SK-N-SH treated with all-trans-retinoic acid at 6 μM for 48 hours (cell line): ENCODE results near the gene ELMOD3.
"Not testable (repeated sequence)": the region's sequence is repeated elsewhere in the genome, so short reads cannot be mapped to it uniquely, and the experiment has no call there.

Source experiments
- ATAC-seq: fragments of 200-7000 bp; cut with Tn5 transposase; 3 replicates; pipeline ENCODE4 v1.9.1; 2020; ENCODE audit warnings: mild to moderate bottlenecking, moderate library complexity
- ARNTL ChIP-seq: fragments of 450-650 bp; formaldehyde crosslinking; IDR thresholded peaks from 2 replicates; pipeline ENCODE4 v1.5.0; 2020; ENCODE audit warnings: low read depth, mild to moderate bottlenecking, moderate library complexity, borderline replicate concordance
- CREB5 ChIP-seq: fragments of 250-450 bp; sonication (Bioruptor Pico); IDR thresholded peaks from 2 replicates; pipeline ENCODE4 v1.5.1; 2020; ENCODE audit warnings: low read depth, mild to moderate bottlenecking, moderate library complexity
- CSDC2 ChIP-seq: fragments of 250-450 bp; sonication (Bioruptor Pico); IDR thresholded peaks from 2 replicates; pipeline ENCODE4 v1.5.0; 2020; ENCODE audit warnings: mild to moderate bottlenecking, moderate library complexity
- CSRNP3 ChIP-seq: fragments of 250-450 bp; sonication (Bioruptor Pico); IDR thresholded peaks from 2 replicates; pipeline ENCODE4 v1.5.1; 2021; ENCODE audit warnings: mild to moderate bottlenecking, moderate library complexity
- GLIS3 ChIP-seq: fragments of 250-450 bp; sonication (Bioruptor Pico); IDR thresholded peaks from 2 replicates; pipeline ENCODE4 v1.5.0; 2020; ENCODE audit warnings: mild to moderate bottlenecking, moderate library complexity
- OSR1 ChIP-seq: fragments of 250-450 bp; sonication (Bioruptor Pico); IDR thresholded peaks from 2 replicates; pipeline ENCODE4 v1.8.0; 2022; ENCODE audit warnings: moderate library complexity, mild to moderate bottlenecking, inconsistent platforms
- PATZ1 ChIP-seq: fragments of 250-450 bp; sonication (Bioruptor Pico); IDR thresholded peaks from 2 replicates; pipeline ENCODE4 v1.8.0; 2020; ENCODE audit warnings: mild to moderate bottlenecking, moderate library complexity, borderline replicate concordance
- POU6F1 ChIP-seq: fragments of 250-450 bp; sonication (Bioruptor Pico); IDR thresholded peaks from 2 replicates; pipeline ENCODE4 v1.8.0; 2021; ENCODE audit warnings: low read depth, mild to moderate bottlenecking, moderate library complexity, borderline replicate concordance
- PPARA ChIP-seq: fragments of 250-450 bp; sonication (Bioruptor Pico); IDR thresholded peaks from 2 replicates; pipeline ENCODE4 v1.5.0; 2020; ENCODE audit warnings: mild to moderate bottlenecking, borderline replicate concordance
- RARB ChIP-seq: fragments of 250-450 bp; sonication (Bioruptor Pico); IDR thresholded peaks from 2 replicates; pipeline ENCODE4 v1.8.0; 2021; ENCODE audit warnings: mild to moderate bottlenecking, moderate library complexity
- SNAI2 ChIP-seq: fragments of 250-450 bp; sonication (Bioruptor Pico); IDR thresholded peaks from 2 replicates; pipeline ENCODE4 v1.5.0; 2020; ENCODE audit warnings: mild to moderate bottlenecking, moderate library complexity
- TCF4 ChIP-seq: fragments of 250-450 bp; sonication (Bioruptor Pico); IDR thresholded peaks from 2 replicates; pipeline ENCODE4 v1.8.0; 2021; ENCODE audit warnings: mild to moderate bottlenecking, moderate library complexity, borderline replicate concordance
- TSHZ2 ChIP-seq: fragments of 250-450 bp; sonication (Bioruptor Pico); IDR thresholded peaks from 2 replicates; pipeline ENCODE4 v1.5.0; 2020; ENCODE audit warnings: mild to moderate bottlenecking, moderate library complexity
- ZFP3 ChIP-seq: fragments of 250-450 bp; sonication (Bioruptor Pico); IDR thresholded peaks from 2 replicates; pipeline ENCODE4 v1.5.0; 2020; ENCODE audit warnings: mild to moderate bottlenecking, moderate library complexity
- ZFP30 ChIP-seq: fragments of 450-650 bp; formaldehyde crosslinking; IDR thresholded peaks from 2 replicates; pipeline ENCODE4 v1.5.0; 2022; ENCODE audit warnings: mild to moderate bottlenecking, moderate library complexity
- ZNF565 ChIP-seq: fragments of 450-650 bp; formaldehyde crosslinking; conservative IDR thresholded peaks from 2 replicates; pipeline ENCODE4 v1.5.0; 2020; ENCODE audit warnings: low read depth, mild to moderate bottlenecking, moderate library complexity
- ZNF70 ChIP-seq: fragments of 450-650 bp; formaldehyde crosslinking; IDR thresholded peaks from 2 replicates; pipeline ENCODE4 v1.5.0; 2020; ENCODE audit warnings: mild to moderate bottlenecking, moderate library complexity

ELMOD3 gene

GRCh38 chr2:85329181-85329651, 25.4 kb upstream of the ELMOD3 start:
- no peak for ATAC-seq
- TF ChIP-seq OSR1 (CRISPR knock-in tag) (no peak), TSHZ2 (no peak), PPARA (CRISPR knock-in tag) (no peak), POU6F1 (CRISPR knock-in tag) (no peak), TCF4 (CRISPR knock-in tag) (no peak), ZNF70 (CRISPR knock-in tag) (no peak), ZNF565 (CRISPR knock-in tag) (no peak), RARB (CRISPR knock-in tag) (no peak), CSRNP3 (no peak), GLIS3 (CRISPR knock-in tag) (no peak), PATZ1 (CRISPR knock-in tag) (no peak), ZFP30 (CRISPR knock-in tag) (no peak), ZFP3 (CRISPR knock-in tag) (no peak), ARNTL (CRISPR knock-in tag) (no peak)

GRCh38 chr2:85329701-85330100, 24.9 kb upstream of the ELMOD3 start:
- not testable (repeated sequence) for ATAC-seq

GRCh38 chr2:85330839-85331636, 23.5 kb upstream of the ELMOD3 start:
- ATAC-seq = no peak
- TF ChIP-seq SNAI2 = no peak
- no peak for TF ChIP-seq CSDC2 (CRISPR knock-in tag)
- no peak for TF ChIP-seq CSRNP3
- no peak for TF ChIP-seq TSHZ2
- TF ChIP-seq ZNF565 (CRISPR knock-in tag) = no peak
- TF ChIP-seq PATZ1 (CRISPR knock-in tag) = no peak
- no peak for TF ChIP-seq CREB5 (CRISPR knock-in tag)
- TF ChIP-seq, all 23 proteins: peak for 0

- not testable (repeated sequence) for ATAC-seq
Observed at GRCh38 chr2:85333877-85334276, 20.7 kb upstream of the ELMOD3 start.
